Sigmoid colon (tissue), 7 donors: ENCODE measurements around the gene GALNT18. TPM values are rescaled to one million over a fixed set of nuclear protein-coding genes. Genes with fewer than 3 reads are reported as not detected.
A peak's percentile ranks its signal among the peaks of the same experiment; 100 is the strongest.

Experiments
- DNase-seq: peaks from one replicate; pipeline ENCODE4 v3.0.0-alpha.2; 2019
- H3K27ac ChIP-seq, 4 donors: fragments of 200-600 bp; sonication (generic); one replicate each; pipeline ENCODE4 v1.5.1; 2016 to 2019; ENCODE audit warnings: mild to moderate bottlenecking in 1 of 4
- H3K27me3 ChIP-seq, 3 donors: fragments of 200-600 bp; sonication (generic); one replicate each; pipeline ENCODE4 v1.5.1; 2019; ENCODE audit warnings: mild to moderate bottlenecking in 1 of 3
- H3K36me3 ChIP-seq, 4 donors: fragments of 200-600 bp; sonication (generic); one replicate each; pipeline ENCODE4 v1.5.1; 2016 to 2019
- H3K4me1 ChIP-seq, 4 donors: fragments of 200-600 bp; sonication (generic); one replicate each; pipeline ENCODE4 v1.5.1; 2017 to 2019
- H3K4me3 ChIP-seq, 4 donors: fragments of 200-600 bp; sonication (generic); one replicate each; pipeline ENCODE4 v1.5.1; 2017 to 2019; ENCODE audit warnings: mild to moderate bottlenecking in 2 of 4, moderate library complexity in 1 of 4
- H3K9me3 ChIP-seq, 4 donors: fragments of 200-600 bp in 3 of 4; sonication (generic) in 3 of 4; one replicate each; pipeline versions ENCODE4 v1.5.1 to v1.6.1; 2013 to 2019
- EP300 ChIP-seq, 4 donors: sonication (generic); formaldehyde crosslinking; IDR thresholded peaks; one replicate each; pipeline ENCODE4 v1.6.1; 2017; ENCODE audit warnings: antibody characterized with exemption in 4 of 4
- POLR2A ChIP-seq, 2 donors: fragments of 450-650 bp; IDR thresholded peaks; one replicate each; pipeline ENCODE4 v1.6.1; 2016; ENCODE audit warnings: antibody characterized with exemption in 2 of 2, mild to moderate bottlenecking in 2 of 2, moderate library complexity in 2 of 2
- POLR2AphosphoS5 ChIP-seq, 4 donors: sonication (generic); formaldehyde crosslinking; IDR thresholded peaks; one replicate each; pipeline ENCODE4 v1.6.1; 2017; ENCODE audit warnings: antibody characterized with exemption in 4 of 4
- WGBS, 2 donors: extraction: QIAGEN DNeasy Blood & Tissue Kit; methylation state at CpG; one replicate each; pipeline ENCODE4 v1.1.7; 2013; 5-methylcytosine and 5-hydroxymethylcytosine counted together
- intact Hi-C: fragments of 100-400 bp; cut with DNase I; formaldehyde crosslinking; loops from one replicate; pipeline ENCODE4 v1.15.1; 2023
- polyA plus RNA-seq, 3 donors: library from polyadenylated mRNA; stranded (reverse); fragments of 200-250 nt; gene quantifications; one replicate each; pipeline ENCODE4 v1.2.3, GENCODE V29; 2013
- total RNA-seq, 4 donors: library from RNA; depleted of rRNA; stranded (reverse); fragments of >200 nt; gene quantifications; one replicate each; pipeline ENCODE4 v1.1.0, GENCODE V29; 2016
- TF ChIP-seq, protein P1 (sequence below), 4 experiments: fragments of 450-650 bp in 3 of 4; fragments of 200-600 bp in 1 of 4; IDR thresholded peaks; one replicate each; pipeline ENCODE4 v1.5.1; 2016 to 2019; ENCODE audit warnings: antibody characterized with exemption in 4 of 4, mild to moderate bottlenecking in 3 of 4, moderate library complexity in 2 of 4
- donor health status: healthy with polysubstance abuse.
- donor health status: Bipolar disorder and iron deficiency.
- donor health status: healthy.

The GALNT18 gene
- total and polyA plus RNA-seq, 7 donors = 0.92 to 48.6 (median 34.9) TPM

DNA sequence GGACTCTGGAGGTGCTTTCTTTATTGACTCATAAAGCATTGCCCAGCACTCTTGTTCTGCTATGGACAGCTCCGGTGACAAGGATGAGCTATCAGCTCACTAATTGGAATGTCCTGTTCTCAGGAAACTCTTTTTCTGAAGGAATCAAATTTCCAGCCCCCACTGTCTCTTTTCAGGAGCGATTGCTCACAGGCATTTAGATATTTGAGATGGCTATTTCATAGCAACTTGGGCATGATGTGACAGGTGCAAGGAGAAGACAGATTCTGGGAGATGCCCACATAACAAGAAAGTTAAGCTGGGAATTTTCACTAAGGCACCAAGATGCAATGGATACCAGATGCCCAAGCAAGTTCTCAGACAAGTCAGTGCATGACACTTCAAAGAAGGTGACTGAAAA is 145.3 kb downstream of the GALNT18 start:
- TF ChIP-seq, protein P1, sequence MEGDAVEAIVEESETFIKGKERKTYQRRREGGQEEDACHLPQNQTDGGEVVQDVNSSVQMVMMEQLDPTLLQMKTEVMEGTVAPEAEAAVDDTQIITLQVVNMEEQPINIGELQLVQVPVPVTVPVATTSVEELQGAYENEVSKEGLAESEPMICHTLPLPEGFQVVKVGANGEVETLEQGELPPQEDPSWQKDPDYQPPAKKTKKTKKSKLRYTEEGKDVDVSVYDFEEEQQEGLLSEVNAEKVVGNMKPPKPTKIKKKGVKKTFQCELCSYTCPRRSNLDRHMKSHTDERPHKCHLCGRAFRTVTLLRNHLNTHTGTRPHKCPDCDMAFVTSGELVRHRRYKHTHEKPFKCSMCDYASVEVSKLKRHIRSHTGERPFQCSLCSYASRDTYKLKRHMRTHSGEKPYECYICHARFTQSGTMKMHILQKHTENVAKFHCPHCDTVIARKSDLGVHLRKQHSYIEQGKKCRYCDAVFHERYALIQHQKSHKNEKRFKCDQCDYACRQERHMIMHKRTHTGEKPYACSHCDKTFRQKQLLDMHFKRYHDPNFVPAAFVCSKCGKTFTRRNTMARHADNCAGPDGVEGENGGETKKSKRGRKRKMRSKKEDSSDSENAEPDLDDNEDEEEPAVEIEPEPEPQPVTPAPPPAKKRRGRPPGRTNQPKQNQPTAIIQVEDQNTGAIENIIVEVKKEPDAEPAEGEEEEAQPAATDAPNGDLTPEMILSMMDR (IDR thresholded peaks at IDR 0.05) = no peak
- no peak for TF ChIP-seq EP300 (IDR thresholded peaks at IDR 0.05)
- no peak for TF ChIP-seq POLR2AphosphoS5 (IDR thresholded peaks at IDR 0.05)
- TF ChIP-seq POLR2A (IDR thresholded peaks at IDR 0.05) = no peak

GRCh38 chr11:11472106-11472505 is 149.7 kb downstream of the GALNT18 start:
- intact Hi-C loops = no loop called here
- H3K27ac ChIP-seq = no peak overlapping the region
- H3K4me1 ChIP-seq = peaks cover 0 to 31% (median 18%) of the 10 kb centered on the region in 4 donors
- TF ChIP-seq POLR2A (IDR thresholded peaks at IDR 0.05) (no peak), EP300 (IDR thresholded peaks at IDR 0.05) (no peak), POLR2AphosphoS5 (IDR thresholded peaks at IDR 0.05) (no peak)
- TF ChIP-seq, protein P1 (IDR thresholded peaks at IDR 0.05) = no peak
- H3K9me3 ChIP-seq = no peaks in the 10 kb centered on the region
- DNase-seq = no peak
- WGBS, 2 donors = 53 to 89% methylated on average over 2 of the region's 2 CpGs
- no peaks in the 10 kb centered on the region for H3K36me3 ChIP-seq
- H3K27me3 ChIP-seq = no peaks in the 10 kb centered on the region
- no peak overlapping the region for H3K4me3 ChIP-seq

More for the DNA sequence above, 145.3 kb downstream of the GALNT18 start:
- no peaks in the 10 kb centered on the region for H3K27me3 ChIP-seq
- WGBS, 2 donors = 82 to 89% methylated on average over 2 of the region's 2 CpGs
- no peaks in the 10 kb centered on the region for H3K9me3 ChIP-seq
- H3K4me3 ChIP-seq = no peak overlapping the region
- DNase-seq = no peak
- H3K27ac ChIP-seq = no peak overlapping the region
- intact Hi-C loops = no loop called here
- no peaks in the 10 kb centered on the region for H3K36me3 ChIP-seq
- peaks cover 0 to 28% (median 17%) of the 10 kb centered on the region in 4 donors for H3K4me1 ChIP-seq

DNA sequence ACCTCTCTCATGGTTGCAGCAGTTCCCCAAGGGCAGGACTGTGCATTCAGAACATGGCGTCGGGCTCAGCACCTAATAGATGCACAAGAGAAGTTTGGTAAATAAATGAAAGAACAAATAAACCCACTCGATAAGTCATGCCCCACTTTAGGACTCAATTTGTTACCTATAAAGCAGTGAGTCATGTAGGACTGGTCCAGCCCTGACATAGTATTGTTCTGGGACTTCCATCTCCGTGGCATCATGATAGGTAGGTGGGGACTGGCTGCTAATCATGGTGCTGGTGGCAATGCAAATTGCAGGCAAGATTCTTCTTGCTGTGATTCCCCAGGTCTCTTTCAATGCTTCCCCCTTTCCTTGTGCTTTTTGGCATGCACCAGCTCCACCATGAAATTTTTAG is 150.6 kb downstream of the GALNT18 start:
- TF ChIP-seq POLR2A (IDR thresholded peaks at IDR 0.05) (no peak), EP300 (IDR thresholded peaks at IDR 0.05) (no peak), POLR2AphosphoS5 (IDR thresholded peaks at IDR 0.05) (no peak)
- TF ChIP-seq, protein P1 (IDR thresholded peaks at IDR 0.05) = no peak
- intact Hi-C loops = no loop called here
- 63 to 72% methylated on average over 4 of the region's 4 CpGs for WGBS, 2 donors
- no peak for DNase-seq
- Histone ChIP-seq H3K27me3 (no peaks in the 10 kb centered on the region), H3K27ac (no peak overlapping the region), H3K4me3 (no peak overlapping the region), H3K9me3 (no peaks in the 10 kb centered on the region), H3K36me3 (no peaks in the 10 kb centered on the region), H3K4me1 (peaks cover 0 to 28% (median 15%) of the 10 kb centered on the region in 4 donors)

DNA sequence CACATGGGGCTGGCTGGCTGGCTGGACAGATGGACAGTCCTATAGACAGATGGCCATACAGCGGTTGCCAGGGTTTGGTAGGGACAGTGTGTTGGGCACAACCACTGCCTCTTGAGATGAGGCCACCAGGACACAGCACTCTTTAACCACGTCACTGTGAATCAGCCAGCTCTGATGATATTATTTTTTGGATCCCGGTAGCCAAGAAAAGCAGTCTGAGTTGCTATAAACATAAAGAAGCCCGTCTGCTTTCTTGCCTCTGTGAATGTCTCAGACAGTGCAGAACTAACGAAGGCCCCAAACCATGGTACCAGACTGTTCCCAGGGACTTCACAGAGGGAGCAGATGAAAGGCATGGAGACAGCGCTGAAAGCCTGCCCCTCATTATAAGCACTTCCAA is 152.9 kb downstream of the GALNT18 start:
- Histone ChIP-seq H3K4me3 (no peak overlapping the region), H3K4me1 (peaks cover 0 to 45% (median 20%) of the 10 kb centered on the region in 4 donors), H3K9me3 (no peaks in the 10 kb centered on the region), H3K36me3 (no peaks in the 10 kb centered on the region), H3K27me3 (no peaks in the 10 kb centered on the region), H3K27ac (peak overlapping the region in 3 of 4 donors; percentile 42 to 72 (median 44))
- WGBS, 2 donors = 83 to 88% methylated on average over 6 of the region's 6 CpGs
- TF ChIP-seq POLR2AphosphoS5 (IDR thresholded peaks at IDR 0.05) (no peak), POLR2A (IDR thresholded peaks at IDR 0.05) (no peak), EP300 (IDR thresholded peaks at IDR 0.05) (no peak)
- DNase-seq = no peak
- intact Hi-C loops = no loop called here

DNA sequence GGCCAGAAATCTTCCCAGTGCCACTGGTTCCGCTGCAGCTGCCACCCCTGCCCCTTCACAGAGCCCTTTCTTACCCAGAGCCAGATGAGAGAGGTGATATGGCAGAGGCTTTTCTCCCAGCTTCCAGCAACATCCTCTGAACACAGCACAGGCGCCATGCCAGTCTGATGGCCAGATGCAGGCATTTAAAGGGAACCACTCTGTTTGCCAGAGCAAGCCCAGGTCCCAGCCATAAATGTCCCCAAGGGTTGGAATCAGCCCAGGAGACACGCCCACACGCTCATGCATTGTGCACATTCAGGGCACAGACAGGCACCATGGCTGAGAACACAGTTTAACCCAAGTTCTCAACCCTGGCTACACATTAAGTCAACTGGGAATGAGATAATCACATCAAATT is 154.5 kb downstream of the GALNT18 start:
- intact Hi-C loops = no loop called here
- Histone ChIP-seq H3K4me1 (peaks cover 0 to 61% (median 35%) of the 10 kb centered on the region in 4 donors), H3K9me3 (no peaks in the 10 kb centered on the region), H3K4me3 (no peak overlapping the region), H3K36me3 (no peaks in the 10 kb centered on the region), H3K27me3 (no peaks in the 10 kb centered on the region), H3K27ac (no peak overlapping the region)
- DNase-seq = no peak
- TF ChIP-seq, protein P1 (IDR thresholded peaks at IDR 0.05) = no peak
- no peak for TF ChIP-seq POLR2A (IDR thresholded peaks at IDR 0.05)
- no peak for TF ChIP-seq EP300 (IDR thresholded peaks at IDR 0.05)
- TF ChIP-seq POLR2AphosphoS5 (IDR thresholded peaks at IDR 0.05) = no peak
- 36 to 79% methylated on average over 4 of the region's 4 CpGs for WGBS, 2 donors
